PC-9 (cell line): ENCODE measurements around the gene SERP2. TPM values are rescaled to one million over a fixed set of nuclear protein-coding genes. Genes with fewer than 3 reads are reported as not detected.

Experiments used
- BruUV-seq: library from RNA; stranded (reverse); fragments of 400-500 nt; replicated peaks from 2 replicates; lab custom pipeline; 2021; lab: Mats Ljungman, UMichigan
- CTCF ChIA-PET: fragments of 300-600 bp; sonication (Branson Sonifier 250); formaldehyde crosslinking; loops from one replicate; lab custom pipeline; 2022; ENCODE audit warnings: antibody characterized with exemption; lab: Charles Lee
- POLR2A ChIA-PET: fragments of 300-600 bp; sonication (Branson Sonifier 250); formaldehyde crosslinking; loops from one replicate; lab custom pipeline; 2022; ENCODE audit warnings: antibody characterized with exemption; ENCODE audit not compliant: unreplicated experiment; lab: Charles Lee
- DNase-seq, 2 experiments: peaks; one replicate each; pipeline versions ENCODE4 v3.0.0 to v3.0.0-alpha.2; 2015 to 2022; ENCODE audit warnings: mixed read lengths in 1 of 2
- H2AFZ ChIP-seq: fragments of 200-600 bp; sonication (generic); 2 replicates; pipeline ENCODE4 v1.8.1; 2017; ENCODE audit warnings: antibody characterized with exemption
- H3F3A ChIP-seq: fragments of 200-600 bp; sonication (generic); 2 replicates; pipeline ENCODE4 v1.8.1; 2017; ENCODE audit warnings: antibody characterized with exemption, mild to moderate bottlenecking, low read depth; ENCODE audit not compliant: insufficient read depth
- H3K27ac ChIP-seq: fragments of 200-600 bp; sonication (generic); 2 replicates; pipeline ENCODE4 v1.6.1; 2016; ENCODE audit warnings: mixed run types
- H3K27me3 ChIP-seq: fragments of 200-600 bp; sonication (generic); 2 replicates; pipeline ENCODE4 v1.6.1; 2016; ENCODE audit warnings: low read depth, mixed run types; ENCODE audit not compliant: insufficient read depth
- H3K36me3 ChIP-seq: fragments of 200-600 bp; sonication (generic); 2 replicates; pipeline ENCODE4 v1.6.1; 2016; ENCODE audit warnings: low read depth, mixed run types
- H3K4me1 ChIP-seq: fragments of 200-600 bp; sonication (generic); replicated peaks from 2 replicates; pipeline ENCODE4 v1.6.1; 2016; ENCODE audit warnings: mixed run types; ENCODE audit not compliant: insufficient read depth
- H3K4me2 ChIP-seq: fragments of 200-600 bp; sonication (generic); 2 replicates; pipeline ENCODE4 v1.6.1; 2017; ENCODE audit warnings: mixed run types
- H3K4me3 ChIP-seq: fragments of 200-600 bp; sonication (generic); 2 replicates; pipeline ENCODE4 v1.6.1; 2016; ENCODE audit warnings: mixed run types
- H3K79me2 ChIP-seq: fragments of 200-600 bp; sonication (generic); 2 replicates; pipeline ENCODE4 v1.6.1; 2017; ENCODE audit warnings: low read depth, mixed run types
- H3K9me2 ChIP-seq: fragments of 200-600 bp; sonication (generic); 2 replicates; pipeline ENCODE4 v1.8.1; 2017; ENCODE audit warnings: mild to moderate bottlenecking; ENCODE audit not compliant: insufficient read depth
- H3K9me3 ChIP-seq: fragments of 200-600 bp; sonication (generic); 2 replicates; pipeline ENCODE4 v1.8.1; 2016; ENCODE audit warnings: low read depth; ENCODE audit not compliant: insufficient read depth
- H4K20me1 ChIP-seq: fragments of 200-600 bp; sonication (generic); 2 replicates; pipeline ENCODE4 v1.8.1; 2017; ENCODE audit not compliant: insufficient read depth
- CTCF ChIP-seq: fragments of 200-600 bp; sonication (generic); conservative IDR thresholded peaks from 2 replicates; pipeline ENCODE4 v1.6.1; 2017; ENCODE audit warnings: mixed run types, antibody characterized with exemption, mild to moderate bottlenecking, moderate library complexity
- EZH2 ChIP-seq: fragments of 200-600 bp; sonication (generic); IDR thresholded peaks from 2 replicates; pipeline ENCODE4 v1.8.0; 2017; ENCODE audit warnings: antibody characterized with exemption, low read depth
- intact Hi-C: fragments of 100-400 bp; cut with micrococcal nuclease; formaldehyde crosslinking; loops from one replicate; pipeline ENCODE4 v1.10.0; 2022; ENCODE audit not compliant: unreplicated experiment
- total RNA-seq: library from RNA; stranded (reverse); gene quantifications from 2 replicates; pipeline ENCODE4 v1.2.3, GENCODE V29; 2021

The SERP2 gene
- total RNA-seq, 1 experiment from 2014 or later: 0.70 TPM

DNA sequence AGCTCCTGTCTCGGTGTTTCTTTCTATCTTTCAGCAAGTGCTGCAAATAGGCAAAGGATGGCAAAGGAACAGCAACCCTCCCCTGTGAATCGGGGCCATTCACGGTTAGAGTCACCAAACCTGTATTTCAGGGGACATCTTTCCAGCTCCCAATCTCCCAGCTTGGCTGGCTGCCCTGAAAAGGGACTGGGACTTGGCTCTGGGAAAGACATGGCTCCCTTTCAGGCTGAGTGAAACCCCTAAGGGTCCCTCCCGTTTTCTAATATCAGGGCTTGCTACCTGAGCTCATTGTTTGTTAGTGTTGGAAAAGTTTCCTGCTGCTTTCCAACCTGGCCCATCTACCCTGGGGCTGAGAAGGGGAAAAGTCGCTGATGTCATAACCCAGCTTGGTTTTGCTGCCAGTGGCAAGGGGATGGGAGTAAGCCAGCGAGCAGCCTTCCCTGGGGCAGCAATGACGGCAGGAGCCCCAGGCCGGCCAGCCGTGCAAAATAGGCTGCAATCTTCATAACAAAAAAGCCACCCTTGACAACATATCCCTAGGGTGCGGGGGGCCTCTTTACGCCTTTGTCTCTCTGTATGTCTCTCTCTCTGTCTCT, 29.9 kb downstream of the SERP2 start:
- intact Hi-C loops: loop anchor here (1.0 kb wide), 2 partner anchors 39 to 97 kb away; no protein-coding TSS in a partner anchor
- Histone ChIP-seq H3K9me3 (no peaks in the 10 kb centered on the region), H3K79me2 (no peaks in the 10 kb centered on the region), H3F3A (peaks cover 25% of the 10 kb centered on the region; the same call in 1 of the 2 replicates), H4K20me1 (no peaks in the 10 kb centered on the region), H3K9me2 (no peaks in the 10 kb centered on the region), H3K27ac (peak overlapping the region; percentile 67), H3K36me3 (no peaks in the 10 kb centered on the region), H3K27me3 (no peaks in the 10 kb centered on the region), H3K4me3 (peak overlapping the region; percentile 27; the same call in 1 of the 2 replicates), H2AFZ (peak overlapping the region; percentile 70), H3K4me2 (peak overlapping the region; percentile 70), H3K4me1 (peaks cover 49% of the 10 kb centered on the region)
- no TSS peak for BruUV-seq
- ChIA-PET POLR2A (interaction anchor here (0.6 to 1.0 kb wide), 4 partner anchors 30 to 155 kb away, joined by 3 to 8 read pairs (median 6); no protein-coding TSS in a partner anchor), CTCF (no interaction called here)
- peak; percentile 61 to 69 for DNase-seq
- no peak for TF ChIP-seq CTCF
- TF ChIP-seq EZH2: no peak

DNA sequence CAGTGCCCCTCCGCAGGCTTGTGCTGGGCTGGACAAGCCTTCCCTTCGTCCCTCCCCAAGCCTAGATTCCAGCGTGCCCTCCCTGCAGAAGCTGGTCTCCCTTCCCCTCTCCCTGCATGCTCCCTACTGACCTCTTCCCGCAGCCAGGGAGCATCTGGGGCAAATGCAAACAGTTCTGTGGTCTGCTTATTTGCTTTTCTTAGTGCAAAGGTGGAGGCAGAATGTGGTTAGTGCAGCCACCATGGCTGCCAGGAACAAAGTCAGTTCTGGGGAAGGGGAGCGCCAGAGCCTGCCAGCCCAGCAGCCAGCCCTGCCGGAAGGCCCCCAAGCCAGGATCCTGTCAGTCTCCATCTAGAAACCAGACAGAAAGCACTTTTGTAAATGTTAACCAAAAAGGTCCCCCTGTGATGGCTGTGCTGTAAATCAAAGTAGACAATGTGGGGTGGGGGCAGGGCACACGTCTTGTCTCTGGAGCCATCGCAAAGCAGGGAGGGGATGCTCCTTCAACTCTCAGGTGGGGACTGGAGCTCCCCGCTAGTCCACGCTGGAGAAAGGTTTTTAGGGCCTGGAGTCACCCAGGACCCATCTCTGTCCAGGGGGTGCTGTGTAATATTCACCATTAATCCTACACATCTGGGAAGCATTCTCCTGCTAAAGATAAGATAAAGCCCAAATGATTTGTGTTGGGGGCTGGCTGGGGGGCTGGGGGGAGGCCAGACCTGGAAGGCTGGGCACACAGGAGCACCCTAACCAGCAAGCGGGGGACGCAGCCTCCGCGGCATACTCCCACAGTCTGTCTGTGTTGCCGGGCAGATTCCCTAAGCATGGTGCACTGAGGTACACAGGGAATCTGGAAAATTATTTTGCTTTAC, 30.9 kb downstream of the SERP2 start:
- H2AFZ ChIP-seq: peak overlapping the region; percentile 70; the same call in 1 of the 2 replicates
- no peaks in the 10 kb centered on the region for H3K27me3 ChIP-seq
- no peaks in the 10 kb centered on the region for H3K36me3 ChIP-seq
- CTCF ChIA-PET: no interaction called here
- no peaks in the 10 kb centered on the region for H4K20me1 ChIP-seq
- no peaks in the 10 kb centered on the region for H3K79me2 ChIP-seq
- H3K27ac ChIP-seq: peak overlapping the region; percentile 67
- peak overlapping the region; percentile 27; the same call in 1 of the 2 replicates for H3K4me3 ChIP-seq
- peak in 1 of 2 experiments; percentile 57 for DNase-seq
- no peaks in the 10 kb centered on the region for H3K9me2 ChIP-seq
- no peaks in the 10 kb centered on the region for H3K9me3 ChIP-seq
- peaks cover 25% of the 10 kb centered on the region; the same call in 1 of the 2 replicates for H3F3A ChIP-seq
- POLR2A ChIA-PET: no interaction called here
- peak overlapping the region; percentile 70 for H3K4me2 ChIP-seq
- no TSS peak for BruUV-seq
- intact Hi-C loops: no loop called here
- TF ChIP-seq EZH2 (no peak), CTCF (no peak)
- peaks cover 49% of the 10 kb centered on the region for H3K4me1 ChIP-seq

DNA sequence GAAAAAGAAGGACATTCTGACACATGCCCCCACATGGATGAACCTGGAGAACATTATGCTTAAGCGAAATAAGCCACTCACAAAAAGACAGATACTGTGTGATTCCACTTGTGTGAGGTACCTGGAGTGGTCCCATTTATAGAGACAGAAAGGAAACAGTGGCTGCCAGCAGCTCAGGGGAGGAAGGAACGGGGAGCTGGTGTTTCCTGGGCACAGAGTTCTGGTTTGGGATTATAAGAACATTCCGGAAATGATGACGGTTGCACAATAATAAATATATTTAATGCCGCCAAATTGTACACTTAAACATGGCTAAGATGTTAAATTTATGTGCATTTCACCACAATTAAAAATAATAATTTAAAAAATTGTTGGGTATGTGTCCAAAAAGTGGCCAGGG, 33.0 kb downstream of the SERP2 start:
- H3K4me1 ChIP-seq: peaks cover 49% of the 10 kb centered on the region
- no TSS peak for BruUV-seq
- no peak overlapping the region for H3K27ac ChIP-seq
- TF ChIP-seq EZH2 (no peak), CTCF (no peak)
- CTCF ChIA-PET: interaction anchor here (0.5 kb wide), 1 partner anchor 24 kb away, joined by 6 read pairs; no protein-coding TSS in a partner anchor
- intact Hi-C loops: no loop called here
- no peaks in the 10 kb centered on the region for H4K20me1 ChIP-seq
- H3K36me3 ChIP-seq: no peaks in the 10 kb centered on the region
- peaks cover 25% of the 10 kb centered on the region; the same call in 1 of the 2 replicates for H3F3A ChIP-seq
- H3K9me2 ChIP-seq: no peaks in the 10 kb centered on the region
- no peak for DNase-seq
- POLR2A ChIA-PET: no interaction called here
- H3K9me3 ChIP-seq: no peaks in the 10 kb centered on the region
- H3K27me3 ChIP-seq: no peaks in the 10 kb centered on the region
- H2AFZ ChIP-seq: no peak overlapping the region
- no peaks in the 10 kb centered on the region for H3K79me2 ChIP-seq
- no peak overlapping the region for H3K4me3 ChIP-seq
- no peak overlapping the region for H3K4me2 ChIP-seq
